ENCODE measurements around the gene PDLIM5. TPM values are rescaled to one million over a fixed set of nuclear protein-coding genes. Genes with fewer than 3 reads are reported as not detected.

PDLIM5 gene
- total RNA-seq, 1 donor from 2014 or later: 66.1 TPM

DNA sequence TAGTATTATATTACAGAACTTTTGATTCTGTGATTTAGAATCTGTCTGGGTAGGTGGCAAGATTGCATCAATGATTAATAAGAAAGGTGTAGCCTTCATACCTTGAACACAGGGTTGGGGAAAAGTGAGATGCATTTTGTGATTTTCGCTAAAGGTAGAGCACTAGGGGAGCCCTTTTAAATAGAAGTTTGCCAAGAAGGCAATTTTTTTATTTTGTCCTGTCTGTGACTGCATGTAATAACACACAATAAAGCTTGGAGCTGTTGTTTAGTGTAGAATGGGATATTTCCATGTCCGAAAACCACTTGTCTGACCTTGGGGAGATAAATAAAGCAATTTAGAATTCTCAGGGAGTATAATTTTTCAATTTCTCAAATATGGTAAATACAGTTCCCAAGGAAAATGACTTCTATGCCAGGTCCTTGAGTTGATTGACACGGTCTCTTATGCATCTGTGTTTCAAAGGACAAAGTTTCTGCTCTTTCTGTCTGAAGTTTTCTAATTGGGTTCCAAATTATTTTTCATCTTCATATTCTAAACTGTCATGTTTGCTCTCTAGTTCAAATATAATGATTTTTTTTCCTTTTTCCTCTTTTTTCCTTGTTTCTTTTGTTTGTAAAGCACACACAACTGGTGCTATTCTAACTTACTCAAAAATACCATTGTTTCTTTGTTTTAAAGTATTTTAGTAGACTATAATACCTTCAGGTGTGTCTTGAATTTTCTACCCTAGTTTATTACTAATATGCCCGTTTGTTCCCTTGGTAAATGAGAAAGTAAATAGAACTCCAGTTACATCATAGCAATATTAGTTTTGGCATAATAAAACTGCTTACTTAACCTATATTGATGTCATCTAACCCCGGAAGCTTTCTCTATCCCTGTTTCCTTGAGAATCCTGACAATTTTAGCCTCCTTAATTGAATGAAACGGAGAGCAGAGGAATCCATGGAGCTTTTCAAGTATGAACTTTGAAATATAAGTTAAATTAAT is 218.2 kb downstream of the PDLIM5 start:
- TF ChIP-seq, protein P1, sequence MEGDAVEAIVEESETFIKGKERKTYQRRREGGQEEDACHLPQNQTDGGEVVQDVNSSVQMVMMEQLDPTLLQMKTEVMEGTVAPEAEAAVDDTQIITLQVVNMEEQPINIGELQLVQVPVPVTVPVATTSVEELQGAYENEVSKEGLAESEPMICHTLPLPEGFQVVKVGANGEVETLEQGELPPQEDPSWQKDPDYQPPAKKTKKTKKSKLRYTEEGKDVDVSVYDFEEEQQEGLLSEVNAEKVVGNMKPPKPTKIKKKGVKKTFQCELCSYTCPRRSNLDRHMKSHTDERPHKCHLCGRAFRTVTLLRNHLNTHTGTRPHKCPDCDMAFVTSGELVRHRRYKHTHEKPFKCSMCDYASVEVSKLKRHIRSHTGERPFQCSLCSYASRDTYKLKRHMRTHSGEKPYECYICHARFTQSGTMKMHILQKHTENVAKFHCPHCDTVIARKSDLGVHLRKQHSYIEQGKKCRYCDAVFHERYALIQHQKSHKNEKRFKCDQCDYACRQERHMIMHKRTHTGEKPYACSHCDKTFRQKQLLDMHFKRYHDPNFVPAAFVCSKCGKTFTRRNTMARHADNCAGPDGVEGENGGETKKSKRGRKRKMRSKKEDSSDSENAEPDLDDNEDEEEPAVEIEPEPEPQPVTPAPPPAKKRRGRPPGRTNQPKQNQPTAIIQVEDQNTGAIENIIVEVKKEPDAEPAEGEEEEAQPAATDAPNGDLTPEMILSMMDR (IDR thresholded peaks at IDR 0.05; ENCODE audit: unreplicated experiment): no peak
- H3K4me3 Mint-ChIP-seq (ENCODE audit: low read depth): no peak overlapping the region
- no peaks in the 10 kb centered on the region for H3K9me3 Mint-ChIP-seq (ENCODE audit: low read depth)
- H3K4me1 Mint-ChIP-seq (ENCODE audit: low read depth): peaks cover 51% of the 10 kb centered on the region
- peaks cover 3% of the 10 kb centered on the region for H3K36me3 Mint-ChIP-seq (ENCODE audit: insufficient read depth)
- no peaks in the 10 kb centered on the region for H3K27me3 Mint-ChIP-seq
- no peak for DNase-seq (ENCODE audit: low spot score, unreplicated experiment)
- H3K27ac Mint-ChIP-seq: peak overlapping the region; percentile 12

GRCh38 chr4:94671113-94671512 is 219.4 kb downstream of the PDLIM5 start:
- peaks cover 43% of the 10 kb centered on the region for H3K4me1 Mint-ChIP-seq (ENCODE audit: low read depth)
- no peak for DNase-seq (ENCODE audit: low spot score, unreplicated experiment)
- H3K9me3 Mint-ChIP-seq (ENCODE audit: low read depth): no peaks in the 10 kb centered on the region
- H3K4me3 Mint-ChIP-seq (ENCODE audit: low read depth): no peak overlapping the region
- TF ChIP-seq, protein P1 (IDR thresholded peaks at IDR 0.05; ENCODE audit: unreplicated experiment): no peak
- H3K36me3 Mint-ChIP-seq (ENCODE audit: insufficient read depth): no peaks in the 10 kb centered on the region
- H3K27me3 Mint-ChIP-seq: no peaks in the 10 kb centered on the region
- peak overlapping the region; percentile 3 for H3K27ac Mint-ChIP-seq

DNA sequence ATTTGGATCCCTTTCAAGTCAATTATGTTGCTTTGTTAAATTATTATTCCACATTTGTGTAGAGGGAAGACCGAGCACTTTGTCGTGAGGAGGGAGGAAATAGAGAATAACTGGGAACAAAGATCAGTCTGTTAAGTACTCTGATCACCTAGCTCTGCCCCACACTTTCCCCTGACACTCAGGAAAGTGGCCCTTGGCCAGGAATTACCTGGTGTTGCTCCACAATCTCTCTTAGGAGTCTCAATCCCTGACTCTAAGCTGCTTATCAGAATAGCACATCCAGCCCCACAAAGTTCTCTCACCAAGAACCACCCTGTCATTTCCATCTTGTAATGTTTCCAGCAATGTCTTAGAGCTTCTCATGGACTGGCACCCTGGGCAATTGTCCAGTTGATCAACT is 222.2 kb downstream of the PDLIM5 start:
- Mint-ChIP-seq H3K4me1 (ENCODE audit: low read depth) (peaks cover 49% of the 10 kb centered on the region), H3K27ac (no peak overlapping the region), H3K36me3 (ENCODE audit: insufficient read depth) (no peaks in the 10 kb centered on the region), H3K27me3 (no peaks in the 10 kb centered on the region), H3K4me3 (ENCODE audit: low read depth) (no peak overlapping the region), H3K9me3 (ENCODE audit: low read depth) (no peaks in the 10 kb centered on the region)
- no peak for DNase-seq (ENCODE audit: low spot score, unreplicated experiment)
- TF ChIP-seq, protein P1 (IDR thresholded peaks at IDR 0.05; ENCODE audit: unreplicated experiment): no peak

DNA sequence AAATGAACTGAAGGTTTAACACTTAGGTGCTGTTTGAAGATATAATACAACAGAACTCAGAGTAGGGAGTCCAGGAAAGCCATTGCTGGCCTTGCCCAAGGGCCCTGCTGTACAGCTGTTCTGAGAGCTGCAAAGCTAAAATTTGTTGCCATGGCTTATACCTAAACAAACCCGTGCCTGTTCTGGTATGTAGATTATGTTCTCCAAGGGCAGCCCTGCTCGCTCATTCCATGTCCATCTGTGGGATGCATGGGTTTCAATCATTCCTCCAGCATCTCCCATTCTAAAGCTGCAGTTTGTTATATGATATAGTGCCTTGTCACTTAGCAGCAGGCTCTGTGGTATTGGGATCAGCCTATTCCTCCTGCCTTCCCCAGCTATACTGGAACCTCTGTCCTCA is 225.2 kb downstream of the PDLIM5 start:
- H3K27me3 Mint-ChIP-seq: no peaks in the 10 kb centered on the region
- H3K4me1 Mint-ChIP-seq (ENCODE audit: low read depth): peaks cover 34% of the 10 kb centered on the region
- H3K36me3 Mint-ChIP-seq (ENCODE audit: insufficient read depth): no peaks in the 10 kb centered on the region
- TF ChIP-seq, protein P1 (IDR thresholded peaks at IDR 0.05; ENCODE audit: unreplicated experiment): no peak
- H3K4me3 Mint-ChIP-seq (ENCODE audit: low read depth): no peak overlapping the region
- H3K9me3 Mint-ChIP-seq (ENCODE audit: low read depth): no peaks in the 10 kb centered on the region
- no peak for DNase-seq (ENCODE audit: low spot score, unreplicated experiment)
- H3K27ac Mint-ChIP-seq: peak overlapping the region; percentile 12

- TF ChIP-seq, protein P1 (IDR thresholded peaks at IDR 0.05; ENCODE audit: unreplicated experiment): no peak
Measured at GRCh38 chr4:94678896-94679295, 227.2 kb downstream of the PDLIM5 start.

More at GRCh38 chr4:94678896-94679295, 227.2 kb downstream of the PDLIM5 start:
- no peaks in the 10 kb centered on the region for H3K27me3 Mint-ChIP-seq
- DNase-seq (ENCODE audit: low spot score, unreplicated experiment): no peak
- H3K4me1 Mint-ChIP-seq (ENCODE audit: low read depth): peaks cover 21% of the 10 kb centered on the region
- H3K9me3 Mint-ChIP-seq (ENCODE audit: low read depth): no peaks in the 10 kb centered on the region
- H3K4me3 Mint-ChIP-seq (ENCODE audit: low read depth): no peak overlapping the region
- no peak overlapping the region for H3K27ac Mint-ChIP-seq
- no peaks in the 10 kb centered on the region for H3K36me3 Mint-ChIP-seq (ENCODE audit: insufficient read depth)

Data from progenitor cell of endocrine pancreas (in vitro differentiated cells).